Lung (tissue), 12 donors: ENCODE results near the gene SGCE. TPM values are rescaled to one million over a fixed set of nuclear protein-coding genes. Genes with fewer than 3 reads are reported as not detected.

Experiments
- ATAC-seq: fragments of 200-7000 bp; cut with Tn5 transposase; one replicate; pipeline ENCODE4 v1.9.1; 2020; ENCODE audit warnings: moderate number of reproducible peaks; ENCODE audit not compliant: insufficient read depth, low FRiP score
- DNase-seq, 3 donors: peaks; one replicate each; pipeline ENCODE4 v3.0.0-alpha.2; 2013 to 2017
- H3K27ac ChIP-seq, 2 donors: one replicate each; pipeline ENCODE4 v1.5.1; 2013; ENCODE audit warnings: mild to moderate bottlenecking in 2 of 2, moderate library complexity in 2 of 2, control low read depth in 1 of 2, inconsistent platforms in 1 of 2, low read depth in 1 of 2, low read length in 1 of 2
- H3K27me3 ChIP-seq, 3 donors: one replicate each; pipeline ENCODE4 v1.5.1; 2013; ENCODE audit warnings: low read length in 2 of 3; ENCODE audit not compliant: control insufficient read depth in 3 of 3, insufficient read depth in 3 of 3
- H3K36me3 ChIP-seq, 4 donors: one replicate each; pipeline ENCODE4 v1.5.1; 2013; ENCODE audit warnings: low read length in 4 of 4, mild to moderate bottlenecking in 1 of 4, moderate library complexity in 1 of 4; ENCODE audit not compliant: control insufficient read depth in 4 of 4, insufficient read depth in 4 of 4
- H3K4me1 ChIP-seq, 5 donors: one replicate each; pipeline ENCODE4 v1.5.1; 2013; ENCODE audit warnings: low read length in 5 of 5, mild to moderate bottlenecking in 2 of 5, moderate library complexity in 1 of 5; ENCODE audit not compliant: control insufficient read depth in 5 of 5, insufficient read depth in 5 of 5
- H3K4me3 ChIP-seq: one replicate; pipeline ENCODE4 v1.5.1; 2013; ENCODE audit warnings: mild to moderate bottlenecking, control low read depth, moderate library complexity
- H3K9ac ChIP-seq, 2 donors: one replicate each; pipeline ENCODE4 v1.5.1; 2013; ENCODE audit warnings: low read length in 2 of 2, control low read depth in 1 of 2; ENCODE audit not compliant: insufficient read depth in 1 of 2
- H3K9me3 ChIP-seq, 4 donors: one replicate each; pipeline ENCODE4 v1.5.1; 2013; ENCODE audit warnings: low read length in 3 of 4, mild to moderate bottlenecking in 1 of 4, moderate library complexity in 1 of 4; ENCODE audit not compliant: control insufficient read depth in 4 of 4, insufficient read depth in 3 of 4
- WGBS, 2 donors: extraction: QIAGEN DNeasy Blood & Tissue Kit; methylation state at CpG; one replicate each; pipeline ENCODE4 v1.1.7; 2013; 5-methylcytosine and 5-hydroxymethylcytosine counted together
- polyA plus RNA-seq, 2 donors: library from polyadenylated mRNA; stranded (reverse); fragments of 200-250 nt; gene quantifications; one replicate each; pipeline ENCODE4 v1.2.1, GENCODE V29; 2013
- total RNA-seq, 2 donors: library from RNA; depleted of rRNA in 1 of 2; stranded (reverse); fragments of >200 nt in 1 of 2; gene quantifications; one replicate each; pipeline ENCODE4 v1.2.1, GENCODE V29; 2014 to 2021
- TF ChIP-seq, protein P1 (sequence below): IDR thresholded peaks from 2 replicates; pipeline ENCODE4 v1.5.1; 2012; ENCODE audit warnings: mild to moderate bottlenecking; ENCODE audit errors: control extremely low read depth, extremely low read depth
- donor health status: control.
- donor health status: control.
- donor health status: Bipolar disorder and iron deficiency.
- donor health status: healthy.
- donor health status: DM: yes; HTN: yes; CAD: no.

SGCE gene
- total and polyA plus RNA-seq, 4 donors, result 22.9 to 171 (median 32.9) TPM

GRCh38 chr7:94615666-94616065, 40.3 kb downstream of the SGCE start:
- DNase-seq (no peak), ATAC-seq (no peak)
- Histone ChIP-seq H3K36me3 (peaks cover 0 to 3% (median under 1%) of the 10 kb centered on the region in 4 donors), H3K9me3 (no peaks in the 10 kb centered on the region), H3K9ac (no peak overlapping the region), H3K4me3 (no peak overlapping the region), H3K4me1 (peaks cover 0 to 2% (median 0%) of the 10 kb centered on the region in 5 donors), H3K27ac (no peak overlapping the region), H3K27me3 (no peaks in the 10 kb centered on the region)
- 82 to 85% methylated on average over 1 of the region's 1 CpG for WGBS, 2 donors
- TF ChIP-seq, protein P1, sequence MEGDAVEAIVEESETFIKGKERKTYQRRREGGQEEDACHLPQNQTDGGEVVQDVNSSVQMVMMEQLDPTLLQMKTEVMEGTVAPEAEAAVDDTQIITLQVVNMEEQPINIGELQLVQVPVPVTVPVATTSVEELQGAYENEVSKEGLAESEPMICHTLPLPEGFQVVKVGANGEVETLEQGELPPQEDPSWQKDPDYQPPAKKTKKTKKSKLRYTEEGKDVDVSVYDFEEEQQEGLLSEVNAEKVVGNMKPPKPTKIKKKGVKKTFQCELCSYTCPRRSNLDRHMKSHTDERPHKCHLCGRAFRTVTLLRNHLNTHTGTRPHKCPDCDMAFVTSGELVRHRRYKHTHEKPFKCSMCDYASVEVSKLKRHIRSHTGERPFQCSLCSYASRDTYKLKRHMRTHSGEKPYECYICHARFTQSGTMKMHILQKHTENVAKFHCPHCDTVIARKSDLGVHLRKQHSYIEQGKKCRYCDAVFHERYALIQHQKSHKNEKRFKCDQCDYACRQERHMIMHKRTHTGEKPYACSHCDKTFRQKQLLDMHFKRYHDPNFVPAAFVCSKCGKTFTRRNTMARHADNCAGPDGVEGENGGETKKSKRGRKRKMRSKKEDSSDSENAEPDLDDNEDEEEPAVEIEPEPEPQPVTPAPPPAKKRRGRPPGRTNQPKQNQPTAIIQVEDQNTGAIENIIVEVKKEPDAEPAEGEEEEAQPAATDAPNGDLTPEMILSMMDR, result no peak

- H3K4me3 ChIP-seq, result no peak overlapping the region
- H3K36me3 ChIP-seq, result peaks cover 0 to 3% (median under 1%) of the 10 kb centered on the region in 4 donors
- TF ChIP-seq, protein P1, result no peak
- DNase-seq (no peak), ATAC-seq (no peak)
- H3K27me3 ChIP-seq, result no peaks in the 10 kb centered on the region
- H3K9me3 ChIP-seq, result peaks cover 0 to 3% (median 0%) of the 10 kb centered on the region in 4 donors
- H3K9ac ChIP-seq, result no peak overlapping the region
- H3K4me1 ChIP-seq, result no peaks in the 10 kb centered on the region
- no peak overlapping the region for H3K27ac ChIP-seq
These were observed 43.3 kb downstream of the SGCE start for GRCh38 chr7:94612661-94613060.

DNA sequence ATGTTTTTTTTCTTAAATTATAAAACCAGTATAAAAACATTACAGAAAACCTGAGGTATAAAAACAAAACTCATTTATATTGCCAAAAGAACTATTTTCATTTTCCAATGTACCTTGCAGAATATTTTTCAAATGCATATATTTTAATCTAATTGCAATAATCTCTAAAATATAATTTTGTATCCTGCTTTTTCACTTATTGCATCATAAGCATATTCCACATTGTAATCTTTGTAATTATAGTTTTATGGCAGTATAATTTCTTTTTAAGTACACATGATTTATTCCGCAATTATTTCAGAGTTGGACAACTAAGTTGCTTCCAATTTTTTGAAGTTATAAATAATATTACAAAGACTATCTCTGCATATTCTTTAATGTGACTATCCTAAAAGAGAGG, 43.7 kb downstream of the SGCE start:
- TF ChIP-seq, protein P1, result no peak
- H3K27ac ChIP-seq, result no peak overlapping the region
- no peak overlapping the region for H3K4me3 ChIP-seq
- peaks cover 0 to 3% (median under 1%) of the 10 kb centered on the region in 4 donors for H3K36me3 ChIP-seq
- H3K4me1 ChIP-seq, result no peaks in the 10 kb centered on the region
- WGBS, 2 donors, result 98 to 99% methylated on average over 1 of the region's 1 CpG
- H3K9ac ChIP-seq, result no peak overlapping the region
- ATAC-seq, result no peak
- no peaks in the 10 kb centered on the region for H3K27me3 ChIP-seq
- no peak for DNase-seq
- H3K9me3 ChIP-seq, result peaks cover 0 to 3% (median 0%) of the 10 kb centered on the region in 4 donors

GRCh38 chr7:94609561-94609960, 46.4 kb downstream of the SGCE start:
- no peak for ATAC-seq
- 96 to 97% methylated on average over 2 of the region's 2 CpGs for WGBS, 2 donors

More at GRCh38 chr7:94609561-94609960, 46.4 kb downstream of the SGCE start:
- TF ChIP-seq, protein P1, result no peak
- Histone ChIP-seq H3K9ac (no peak overlapping the region), H3K36me3 (peaks cover 0 to 5% (median 0%) of the 10 kb centered on the region in 4 donors), H3K9me3 (peaks cover 0 to 3% (median 0%) of the 10 kb centered on the region in 4 donors), H3K4me1 (no peaks in the 10 kb centered on the region), H3K27ac (no peak overlapping the region), H3K4me3 (no peak overlapping the region), H3K27me3 (no peaks in the 10 kb centered on the region)
- DNase-seq, result no peak
